ENCODE measurements around the gene KRTAP5-4. TPM values are rescaled to one million over a fixed set of nuclear protein-coding genes. Genes with fewer than 3 reads are reported as not detected.

The KRTAP5-4 gene
- total RNA-seq, 2 donors from 2014 or later = not detected

DNA sequence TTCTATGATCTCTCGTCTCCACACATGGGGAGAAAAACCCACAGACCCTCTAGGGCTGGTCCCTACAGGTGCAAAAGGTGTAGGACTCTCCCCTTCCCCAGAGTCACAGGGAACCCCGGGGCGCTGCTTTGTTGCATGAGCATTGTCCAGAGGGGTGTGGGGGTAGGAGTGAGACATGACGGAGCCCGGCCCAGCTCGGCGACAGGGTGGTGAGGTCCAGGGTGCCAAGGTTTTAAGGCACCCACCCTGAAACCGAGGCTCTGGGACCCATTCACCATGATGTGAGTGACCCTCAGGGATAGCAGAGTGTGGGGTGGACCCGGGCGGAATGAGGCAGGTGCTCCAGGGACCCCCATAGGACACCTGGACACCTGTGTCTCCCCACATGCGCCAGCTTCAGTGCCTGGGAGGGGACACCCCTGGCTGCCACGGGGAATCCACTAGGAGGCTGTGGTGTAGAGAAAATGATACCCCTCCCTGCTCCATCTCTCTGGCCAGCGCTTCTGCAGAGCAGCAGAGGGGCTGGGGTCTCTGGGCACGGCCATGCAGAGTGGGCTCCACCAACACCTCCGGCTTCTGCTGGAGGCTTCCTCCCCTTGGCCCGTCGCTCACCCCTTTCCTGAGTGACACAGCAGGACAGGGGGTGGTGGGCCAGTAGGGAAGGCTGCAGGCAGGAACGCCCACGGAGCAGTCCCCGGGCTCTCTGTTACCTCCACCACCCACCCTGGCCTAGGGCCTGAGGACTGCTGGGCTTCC, 22.8 kb upstream of the KRTAP5-4 start:
- TF ChIP-seq, protein P1, sequence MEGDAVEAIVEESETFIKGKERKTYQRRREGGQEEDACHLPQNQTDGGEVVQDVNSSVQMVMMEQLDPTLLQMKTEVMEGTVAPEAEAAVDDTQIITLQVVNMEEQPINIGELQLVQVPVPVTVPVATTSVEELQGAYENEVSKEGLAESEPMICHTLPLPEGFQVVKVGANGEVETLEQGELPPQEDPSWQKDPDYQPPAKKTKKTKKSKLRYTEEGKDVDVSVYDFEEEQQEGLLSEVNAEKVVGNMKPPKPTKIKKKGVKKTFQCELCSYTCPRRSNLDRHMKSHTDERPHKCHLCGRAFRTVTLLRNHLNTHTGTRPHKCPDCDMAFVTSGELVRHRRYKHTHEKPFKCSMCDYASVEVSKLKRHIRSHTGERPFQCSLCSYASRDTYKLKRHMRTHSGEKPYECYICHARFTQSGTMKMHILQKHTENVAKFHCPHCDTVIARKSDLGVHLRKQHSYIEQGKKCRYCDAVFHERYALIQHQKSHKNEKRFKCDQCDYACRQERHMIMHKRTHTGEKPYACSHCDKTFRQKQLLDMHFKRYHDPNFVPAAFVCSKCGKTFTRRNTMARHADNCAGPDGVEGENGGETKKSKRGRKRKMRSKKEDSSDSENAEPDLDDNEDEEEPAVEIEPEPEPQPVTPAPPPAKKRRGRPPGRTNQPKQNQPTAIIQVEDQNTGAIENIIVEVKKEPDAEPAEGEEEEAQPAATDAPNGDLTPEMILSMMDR (IDR thresholded peaks at IDR 0.05) = no peak
- TF ChIP-seq POLR2A (IDR thresholded peaks at IDR 0.05) (no peak), POLR2AphosphoS5 (IDR thresholded peaks at IDR 0.05) (no peak)
- Histone ChIP-seq H3K27me3 (replicated peaks; ENCODE audit: insufficient read depth) (no peaks in the 10 kb centered on the region), H3K36me3 (no peaks in the 10 kb centered on the region), H3K9me3 (no peaks in the 10 kb centered on the region), H3K4me1 (replicated peaks) (no peaks in the 10 kb centered on the region), H3K4me3 (no peak overlapping the region), H3K27ac (no peak overlapping the region)
- DNase-seq (ENCODE audit: low spot score) = no peak
- intact Hi-C loops (cut with DNase I) = no loop called here
- 85% methylated on average over 19 of the region's 20 CpGs for WGBS

DNA sequence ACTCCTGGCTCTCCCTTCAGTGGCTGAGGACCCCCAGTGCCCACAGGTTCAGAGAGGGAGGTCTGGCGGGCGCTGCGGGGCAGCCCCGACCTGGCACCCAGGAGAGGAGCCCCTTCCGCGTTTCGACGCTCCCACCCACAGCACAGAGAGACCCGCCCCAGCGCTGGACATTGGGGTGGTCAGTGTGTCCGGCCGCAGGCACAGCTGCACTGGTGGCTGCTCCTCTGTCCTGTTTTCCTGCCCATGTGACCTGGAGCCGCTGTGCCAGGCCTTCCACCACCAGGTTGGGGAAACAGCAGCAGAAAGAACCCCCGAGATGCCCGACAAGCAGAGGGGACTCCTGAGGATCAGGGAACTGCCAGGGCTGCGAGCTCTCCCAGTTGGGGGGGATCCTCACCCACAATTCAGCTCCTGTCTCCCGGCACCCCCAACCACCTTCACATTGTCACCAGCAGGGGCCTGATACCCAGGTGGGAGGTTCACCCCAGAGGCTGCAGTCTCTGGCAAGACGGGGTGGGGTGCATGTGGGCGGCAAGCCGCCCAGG, 21.3 kb upstream of the KRTAP5-4 start:
- Histone ChIP-seq H3K27ac (no peak overlapping the region), H3K4me3 (no peak overlapping the region), H3K36me3 (no peaks in the 10 kb centered on the region), H3K4me1 (replicated peaks) (no peaks in the 10 kb centered on the region), H3K9me3 (no peaks in the 10 kb centered on the region), H3K27me3 (replicated peaks; ENCODE audit: insufficient read depth) (no peaks in the 10 kb centered on the region)
- DNase-seq (ENCODE audit: low spot score) = no peak
- intact Hi-C loops (cut with DNase I) = no loop called here
- WGBS = 93% methylated on average over 20 of the region's 20 CpGs
- no peak for TF ChIP-seq POLR2AphosphoS5 (IDR thresholded peaks at IDR 0.05)
- TF ChIP-seq POLR2A (IDR thresholded peaks at IDR 0.05) = no peak
- TF ChIP-seq, protein P1 (IDR thresholded peaks at IDR 0.05) = no peak

DNA sequence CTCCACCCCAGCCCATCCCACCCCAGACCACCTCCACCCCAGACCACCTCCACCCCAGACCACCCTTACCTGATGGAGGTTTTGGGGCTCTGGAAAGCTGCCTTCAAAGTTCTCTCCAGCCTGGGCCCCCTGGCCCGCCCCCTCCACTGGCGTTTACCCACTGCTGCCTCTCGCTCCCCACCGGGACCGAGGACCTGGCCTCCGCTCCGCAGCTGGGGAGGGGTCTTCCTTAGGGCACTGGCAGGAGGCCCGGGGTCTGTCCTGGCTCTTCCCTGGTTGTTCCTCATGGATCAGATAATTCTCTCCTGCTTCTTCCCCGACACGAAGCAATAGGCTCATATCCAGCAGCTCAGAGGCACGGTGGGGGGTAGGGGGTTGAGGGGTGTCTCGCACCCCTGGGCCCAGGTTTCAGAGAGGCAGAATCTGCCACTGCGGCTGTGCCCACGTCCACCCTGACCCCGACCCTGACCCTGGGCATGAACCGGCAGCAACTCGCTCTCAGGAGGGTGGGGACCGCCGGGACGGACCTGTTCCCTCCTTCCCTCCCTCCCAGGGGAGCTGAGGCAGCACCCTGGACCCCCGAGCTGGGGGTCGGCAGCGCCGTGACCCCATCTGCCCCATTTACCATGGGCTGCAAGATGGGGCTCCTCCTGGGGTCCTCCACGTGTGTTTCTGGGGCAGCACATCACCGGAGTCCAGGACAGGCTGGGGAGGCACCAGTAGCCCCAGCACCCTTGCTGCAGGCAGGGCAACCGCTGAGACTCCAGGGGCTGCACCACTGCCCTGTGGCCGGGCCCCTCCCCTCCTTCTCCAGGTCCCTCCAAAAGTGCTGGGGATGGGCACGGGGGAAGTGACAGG, 20.6 kb upstream of the KRTAP5-4 start:
- intact Hi-C loops (cut with DNase I) = no loop called here
- 77% methylated on average over 29 of the region's 29 CpGs for WGBS

DNA sequence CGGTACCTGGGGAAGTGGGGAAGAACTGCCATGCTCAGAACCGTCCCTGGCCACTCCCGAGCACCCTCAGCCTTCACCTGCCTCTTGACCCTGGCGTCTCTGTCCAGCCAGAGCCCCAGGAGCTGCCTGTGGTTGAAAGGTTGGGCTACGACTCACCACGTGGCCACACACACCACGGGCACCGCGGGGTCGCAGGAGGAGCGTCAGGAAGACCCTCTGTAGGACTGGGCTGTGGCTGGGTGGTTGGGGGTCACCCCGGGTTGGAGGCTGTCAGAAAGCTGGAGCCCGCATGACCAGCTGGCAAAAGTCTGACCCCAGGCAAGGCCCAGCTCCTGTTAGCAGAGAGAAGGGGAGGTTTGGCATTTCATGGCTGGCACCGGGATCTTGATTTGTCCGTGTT, 19.2 kb upstream of the KRTAP5-4 start:
- H3K27me3 ChIP-seq (replicated peaks; ENCODE audit: insufficient read depth) = no peaks in the 10 kb centered on the region
- TF ChIP-seq POLR2AphosphoS5 (IDR thresholded peaks at IDR 0.05) (no peak), POLR2A (IDR thresholded peaks at IDR 0.05) (no peak)
- TF ChIP-seq, protein P1 (IDR thresholded peaks at IDR 0.05) = no peak
- no peak for DNase-seq (ENCODE audit: low spot score)

More for the DNA sequence above, 20.6 kb upstream of the KRTAP5-4 start:
- H3K27me3 ChIP-seq (replicated peaks; ENCODE audit: insufficient read depth) = no peaks in the 10 kb centered on the region
- H3K4me3 ChIP-seq = no peak overlapping the region
- H3K27ac ChIP-seq = no peak overlapping the region
- H3K9me3 ChIP-seq = no peaks in the 10 kb centered on the region
- TF ChIP-seq POLR2AphosphoS5 (IDR thresholded peaks at IDR 0.05) = no peak
- TF ChIP-seq, protein P1 (IDR thresholded peaks at IDR 0.05) = no peak
- no peak for TF ChIP-seq POLR2A (IDR thresholded peaks at IDR 0.05)
- no peaks in the 10 kb centered on the region for H3K4me1 ChIP-seq (replicated peaks)
- DNase-seq (ENCODE audit: low spot score) = no peak
- H3K36me3 ChIP-seq = no peaks in the 10 kb centered on the region

More for the DNA sequence above, 19.2 kb upstream of the KRTAP5-4 start:
- 88% methylated on average over 15 of the region's 15 CpGs for WGBS
- Histone ChIP-seq H3K4me1 (replicated peaks) (no peaks in the 10 kb centered on the region), H3K4me3 (no peak overlapping the region), H3K9me3 (no peaks in the 10 kb centered on the region), H3K36me3 (no peaks in the 10 kb centered on the region), H3K27ac (no peak overlapping the region)
- intact Hi-C loops (cut with DNase I) = no loop called here

Measured in prostate gland (tissue), 2 donors.